ENCODE data around the gene KRT85. TPM values are rescaled to one million over a fixed set of nuclear protein-coding genes. Genes with fewer than 3 reads are reported as not detected.

KRT85 gene
- total RNA-seq, 1 experiment from 2014 or later, result not detected

- Histone ChIP-seq H2AFZ (no peak overlapping the region), H3F3A (ENCODE audit: insufficient read depth, low read depth) (peaks cover 6% of the 10 kb centered on the region), H3K27ac (no peak overlapping the region), H3K9me2 (ENCODE audit: insufficient read depth) (no peaks in the 10 kb centered on the region), H3K36me3 (ENCODE audit: low read depth) (no peaks in the 10 kb centered on the region), H3K4me3 (no peak overlapping the region), H3K9me3 (ENCODE audit: insufficient read depth, low read depth) (no peaks in the 10 kb centered on the region), H3K27me3 (ENCODE audit: insufficient read depth, low read depth) (no peaks in the 10 kb centered on the region), H3K4me2 (no peak overlapping the region), H3K79me2 (ENCODE audit: low read depth) (no peaks in the 10 kb centered on the region), H4K20me1 (ENCODE audit: insufficient read depth) (no peaks in the 10 kb centered on the region), H3K4me1 (replicated peaks; ENCODE audit: insufficient read depth) (peaks cover 6% of the 10 kb centered on the region)
- intact Hi-C loops (cut with micrococcal nuclease; ENCODE audit: unreplicated experiment), result no loop called here
- TF ChIP-seq CTCF (conservative IDR thresholded peaks at IDR 0.05) (no peak), EZH2 (IDR thresholded peaks at IDR 0.05; ENCODE audit: low read depth) (no peak)
- no peak for DNase-seq
- no TSS peak for BruUV-seq (replicated peaks)
- ChIA-PET POLR2A (ENCODE audit: unreplicated experiment) (interaction anchor here (0.6 kb wide), 1 partner anchor 454 kb away, joined by 8 read pairs; no protein-coding TSS in a partner anchor), CTCF (no interaction called here)
These were observed 15.9 kb downstream of the KRT85 start for GRCh38 chr12:52351196-52352059.

GRCh38 chr12:52350786-52351185 lies 16.5 kb downstream of the KRT85 start:
- no peaks in the 10 kb centered on the region for H3K27me3 ChIP-seq (ENCODE audit: insufficient read depth, low read depth)
- no peak overlapping the region for H3K4me2 ChIP-seq
- H3F3A ChIP-seq (ENCODE audit: insufficient read depth, low read depth), result peaks cover 13% of the 10 kb centered on the region
- ChIA-PET POLR2A (ENCODE audit: unreplicated experiment) (interaction anchor here (0.6 to 0.8 kb wide), 2 partner anchors 165 to 455 kb away, joined by 5 to 8 read pairs; no protein-coding TSS in a partner anchor), CTCF (no interaction called here)
- H3K9me2 ChIP-seq (ENCODE audit: insufficient read depth), result no peaks in the 10 kb centered on the region
- DNase-seq, result no peak
- H3K4me1 ChIP-seq (replicated peaks; ENCODE audit: insufficient read depth), result peaks cover 12% of the 10 kb centered on the region
- intact Hi-C loops (cut with micrococcal nuclease; ENCODE audit: unreplicated experiment), result no loop called here
- TF ChIP-seq CTCF (conservative IDR thresholded peaks at IDR 0.05) (no peak), EZH2 (IDR thresholded peaks at IDR 0.05; ENCODE audit: low read depth) (no peak)
- no peaks in the 10 kb centered on the region for H3K36me3 ChIP-seq (ENCODE audit: low read depth)
- H4K20me1 ChIP-seq (ENCODE audit: insufficient read depth), result no peaks in the 10 kb centered on the region
- no peak overlapping the region for H3K4me3 ChIP-seq
- no peaks in the 10 kb centered on the region for H3K79me2 ChIP-seq (ENCODE audit: low read depth)
- H3K27ac ChIP-seq, result no peak overlapping the region
- BruUV-seq (replicated peaks), result no TSS peak
- H2AFZ ChIP-seq, result no peak overlapping the region
- no peaks in the 10 kb centered on the region for H3K9me3 ChIP-seq (ENCODE audit: insufficient read depth, low read depth)

- no peaks in the 10 kb centered on the region for H3K9me3 ChIP-seq (ENCODE audit: insufficient read depth, low read depth)
- no TSS peak for BruUV-seq (replicated peaks)
These were observed 17.2 kb downstream of the KRT85 start for GRCh38 chr12:52350021-52350620.

More at GRCh38 chr12:52350021-52350620, 17.2 kb downstream of the KRT85 start:
- Histone ChIP-seq H3K4me2 (no peak overlapping the region), H3K36me3 (ENCODE audit: low read depth) (no peaks in the 10 kb centered on the region), H4K20me1 (ENCODE audit: insufficient read depth) (no peaks in the 10 kb centered on the region), H3K27me3 (ENCODE audit: insufficient read depth, low read depth) (no peaks in the 10 kb centered on the region), H3K9me2 (ENCODE audit: insufficient read depth) (no peaks in the 10 kb centered on the region), H3K4me1 (replicated peaks; ENCODE audit: insufficient read depth) (peaks cover 19% of the 10 kb centered on the region), H3F3A (ENCODE audit: insufficient read depth, low read depth) (peaks cover 19% of the 10 kb centered on the region), H3K4me3 (no peak overlapping the region), H3K79me2 (ENCODE audit: low read depth) (no peaks in the 10 kb centered on the region), H2AFZ (no peak overlapping the region), H3K27ac (no peak overlapping the region)
- no peak for TF ChIP-seq EZH2 (IDR thresholded peaks at IDR 0.05; ENCODE audit: low read depth)
- no peak for TF ChIP-seq CTCF (conservative IDR thresholded peaks at IDR 0.05)
- CTCF ChIA-PET, result no interaction called here
- intact Hi-C loops (cut with micrococcal nuclease; ENCODE audit: unreplicated experiment), result no loop called here
- POLR2A ChIA-PET (ENCODE audit: unreplicated experiment), result interaction anchor here (0.8 kb wide), 1 partner anchor 164 kb away, joined by 5 read pairs; no protein-coding TSS in a partner anchor
- DNase-seq, result no peak

Data from PC-9 (cell line).